ENCODE results near the gene LPCAT2. TPM values are rescaled to one million over a fixed set of nuclear protein-coding genes. Genes with fewer than 3 reads are reported as not detected.

LPCAT2 gene
- total and polyA plus RNA-seq, 12 donors = 4.0 to 10.9 (median 7.0) TPM

GRCh38 chr16:55501549-55502322 lies 7.1 kb upstream of the LPCAT2 start:
- Histone ChIP-seq H3K27ac (peak overlapping the region in 2 of 10 donors; percentile 37), H3K9me3 (no peaks in the 10 kb centered on the region), H3K4me1 (peaks cover 4 to 60% (median 44%) of the 10 kb centered on the region in 9 donors), H3K36me3 (peaks cover 0 to 53% (median 0%) of the 10 kb centered on the region in 9 donors), H3K4me3 (no peak overlapping the region), H3K27me3 (no peaks in the 10 kb centered on the region)
- ATAC-seq (no peak), DNase-seq (no peak)
- TF ChIP-seq CTCF (IDR thresholded peaks at IDR 0.05) = peak in 2 of 9 donors; percentile 29 to 35
- WGBS, 2 donors = 91 to 95% methylated on average over 9 of the region's 9 CpGs
- intact Hi-C loops (cut with DNase I) = no loop called here

- intact Hi-C loops (cut with DNase I) = no loop called here
- H3K36me3 ChIP-seq = peaks cover 0 to 50% (median 0%) of the 10 kb centered on the region in 9 donors
- TF ChIP-seq CTCF (IDR thresholded peaks at IDR 0.05) = peak in 6 of 9 donors; percentile 6 to 45 (median 25)
- ATAC-seq (peak; percentile 82 to 89 (median 88)), DNase-seq (peak; percentile 88 to 90)
- no peak overlapping the region for H3K4me3 ChIP-seq
- peak overlapping the region in 9 of 10 donors; percentile 0 to 69 (median 31) for H3K27ac ChIP-seq
- no peaks in the 10 kb centered on the region for H3K27me3 ChIP-seq
- 17 to 19% methylated on average over 13 of the region's 13 CpGs for WGBS, 2 donors
- no peaks in the 10 kb centered on the region for H3K9me3 ChIP-seq
- peaks cover 4 to 60% (median 44%) of the 10 kb centered on the region in 9 donors for H3K4me1 ChIP-seq
Observed at GRCh38 chr16:55502801-55503366, 6.0 kb upstream of the LPCAT2 start.

- 96% methylated on average over 8 of the region's 8 CpGs for WGBS, 2 donors
- H3K27ac ChIP-seq = peak overlapping the region in 6 of 10 donors; percentile 24 to 69 (median 40)
Observed at GRCh38 chr16:55503726-55504550, 4.9 kb upstream of the LPCAT2 start.

More at GRCh38 chr16:55503726-55504550, 4.9 kb upstream of the LPCAT2 start:
- no peak for ATAC-seq
- Histone ChIP-seq H3K4me3 (no peak overlapping the region), H3K27me3 (peaks cover 0 to 6% (median 0%) of the 10 kb centered on the region in 7 donors), H3K9me3 (no peaks in the 10 kb centered on the region), H3K4me1 (peaks cover 4 to 55% (median 48%) of the 10 kb centered on the region in 9 donors), H3K36me3 (peaks cover 0 to 42% (median 0%) of the 10 kb centered on the region in 9 donors)
- intact Hi-C loops (cut with DNase I) = no loop called here
- no peak for DNase-seq
- TF ChIP-seq CTCF (IDR thresholded peaks at IDR 0.05) = no peak
